Occipital lobe (tissue), 2 donors: ENCODE measurements around the gene MIOX. TPM values are rescaled to one million over a fixed set of nuclear protein-coding genes. Genes with fewer than 3 reads are reported as not detected.

Source experiments
- DNase-seq: peaks from one replicate; lab custom pipeline; 2025; lab: John Stamatoyannopoulos, UW
- total RNA-seq: library from RNA; depleted of rRNA; stranded (reverse); fragments of >200 nt; gene quantifications from one replicate; pipeline ENCODE4 v1.2.3, GENCODE V29; 2014

The MIOX gene
- not detected for total RNA-seq

DNA sequence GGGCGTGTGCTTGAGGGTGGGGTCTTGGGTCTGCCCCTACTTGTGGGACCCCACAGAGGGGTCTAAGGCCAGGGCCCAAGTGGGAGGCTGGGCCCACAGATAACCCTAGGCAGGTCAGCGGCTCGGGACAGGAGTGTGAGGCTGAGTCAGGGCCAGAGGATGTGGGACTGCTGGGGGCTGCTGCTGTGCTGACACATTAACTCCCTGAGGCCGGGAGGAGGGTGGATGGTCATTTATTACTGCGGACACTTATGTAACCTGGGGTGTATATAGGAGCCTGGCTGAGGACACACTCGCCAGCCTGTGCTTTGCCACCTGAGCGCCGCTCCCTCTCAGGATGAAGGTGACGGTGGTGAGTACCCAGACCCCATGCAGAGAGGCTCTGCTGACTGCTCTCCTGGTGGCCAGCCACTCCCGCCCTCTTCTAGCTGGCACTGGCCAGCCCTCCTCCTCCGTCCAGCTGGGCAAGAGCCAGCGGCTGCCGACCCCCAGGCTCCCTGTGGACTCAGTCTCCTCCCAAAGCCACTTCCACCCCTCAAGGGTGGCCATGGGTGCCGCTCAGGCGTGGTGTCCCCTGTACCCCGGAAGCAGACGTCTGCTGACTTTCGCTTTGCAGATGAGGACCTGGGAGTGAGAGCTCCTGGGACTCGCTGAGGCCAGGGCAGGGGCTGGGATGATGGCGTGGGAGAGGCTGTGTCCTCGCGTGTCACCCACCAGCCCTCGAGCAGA, at the start of gene MIOX:
MIOX (plus strand) TSS at position 299 of the 729 bp plus-strand sequence; CDS start at position 338, 39 bp downstream.
- no peak for DNase-seq

DNA sequence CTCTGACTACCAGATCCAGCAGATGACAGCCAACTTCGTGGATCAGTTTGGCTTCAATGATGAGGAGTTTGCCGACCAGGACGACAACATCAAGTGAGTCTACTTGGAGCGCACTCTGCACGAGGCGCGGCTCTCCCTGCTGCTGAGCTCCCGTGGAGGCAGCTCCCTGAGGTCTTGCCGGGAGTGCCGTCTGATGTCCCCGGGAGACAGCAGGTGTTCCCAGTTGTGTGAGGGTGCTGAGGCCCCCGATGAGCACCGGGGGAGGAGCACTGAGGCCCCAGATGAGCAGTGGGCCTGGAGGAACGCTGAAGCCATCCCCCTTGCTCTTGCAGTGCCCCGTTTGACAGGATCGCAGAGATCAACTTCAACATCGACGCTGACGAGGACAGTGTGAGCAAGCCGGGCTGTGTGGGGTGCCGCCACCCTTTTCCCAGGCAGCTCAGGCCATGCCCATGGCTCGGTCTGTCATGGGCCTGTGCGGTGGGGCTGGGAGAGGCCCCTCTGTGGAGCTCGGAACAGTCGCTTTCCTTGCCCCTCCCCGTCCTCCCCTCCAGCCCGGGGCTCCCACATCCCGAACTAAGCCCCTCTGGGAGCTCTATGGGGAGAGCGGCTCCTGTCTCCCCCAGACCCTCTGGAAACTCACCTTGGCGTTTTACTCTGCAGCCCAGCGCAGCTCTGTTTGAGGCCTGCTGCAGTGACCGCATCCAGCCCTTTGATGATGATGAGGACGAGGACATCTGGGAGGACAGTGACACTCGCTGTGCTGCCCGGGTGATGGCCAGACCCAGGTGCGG, 49.0 kb upstream of the MIOX start:
- DNase-seq, result no peak

DNA sequence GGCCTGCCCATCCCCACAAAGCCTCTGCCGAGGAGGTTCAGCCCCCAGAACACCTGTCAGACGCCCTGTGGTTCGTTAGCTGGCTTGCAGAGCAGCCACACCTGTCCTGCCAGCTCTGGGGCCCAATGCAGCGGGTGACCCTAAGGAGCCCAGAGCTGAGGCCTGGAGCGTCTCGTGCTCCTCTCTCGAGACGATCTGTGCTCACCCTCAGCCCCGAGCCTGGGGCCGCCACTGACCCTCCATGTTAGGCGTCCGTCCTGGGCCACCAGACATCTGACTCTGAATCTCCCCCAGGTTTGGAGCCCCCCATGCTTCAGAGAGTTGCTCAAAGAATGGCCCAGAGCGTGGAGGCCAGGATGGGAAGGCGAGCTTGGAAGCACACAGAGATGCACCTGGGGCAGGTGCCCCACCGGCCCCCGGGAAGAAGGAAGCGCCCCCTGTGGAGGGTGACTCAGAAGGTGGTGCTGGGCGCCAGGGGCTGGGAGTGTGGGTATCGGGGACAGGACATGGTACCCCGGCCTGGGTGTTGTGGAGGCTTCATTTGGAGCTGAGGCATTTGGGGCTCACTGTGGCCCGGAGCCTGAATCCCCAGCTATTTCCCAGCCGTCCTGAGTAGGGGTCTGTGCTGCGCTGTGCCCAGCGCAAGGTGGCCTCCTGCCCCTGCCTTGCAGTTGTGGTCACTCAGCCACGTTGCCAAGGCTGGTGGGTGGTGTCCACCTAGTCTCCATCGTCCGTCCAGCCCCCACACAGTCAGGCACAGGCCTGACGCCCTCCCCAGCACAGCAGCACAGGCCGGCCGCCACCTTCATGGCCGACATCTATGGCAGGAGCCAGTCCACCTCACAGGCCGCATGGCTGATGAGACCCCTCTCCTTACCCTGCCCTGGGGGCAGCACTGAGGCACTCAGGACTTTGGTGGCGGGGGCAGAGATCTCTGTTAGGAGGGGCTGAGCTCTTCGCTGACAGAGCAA, 48.1 kb upstream of the MIOX start:
- DNase-seq, result no peak

GRCh38 chr22:50439314-50439870, 47.3 kb upstream of the MIOX start:
- peak; percentile 19 for DNase-seq

DNA sequence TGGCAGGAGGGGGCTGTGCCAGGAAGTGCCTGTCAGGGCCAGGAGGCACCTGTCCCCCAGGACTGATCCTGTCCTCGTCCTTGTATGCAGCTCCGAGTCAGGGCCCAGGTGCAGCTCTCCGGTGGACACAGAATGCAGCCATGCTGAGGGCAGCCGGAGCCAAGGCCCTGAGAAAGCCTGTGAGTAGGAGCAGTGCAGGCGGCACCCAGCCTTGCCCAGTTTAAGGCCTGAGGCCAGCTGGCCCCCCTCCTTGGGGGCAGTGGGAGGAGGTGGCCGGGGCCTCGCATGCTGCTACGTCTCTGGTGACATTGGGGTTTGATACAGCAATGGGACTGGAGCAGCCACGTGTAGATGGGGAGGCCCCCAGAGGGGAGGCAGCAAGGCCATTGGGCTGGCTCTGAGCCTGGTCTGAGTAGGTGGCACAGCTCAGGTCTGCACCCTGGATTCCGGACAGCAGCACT, 46.8 kb upstream of the MIOX start:
- DNase-seq, result no peak

- no peak for DNase-seq
Observed at GRCh38 chr22:50440544-50441249, 46.0 kb upstream of the MIOX start.

DNA sequence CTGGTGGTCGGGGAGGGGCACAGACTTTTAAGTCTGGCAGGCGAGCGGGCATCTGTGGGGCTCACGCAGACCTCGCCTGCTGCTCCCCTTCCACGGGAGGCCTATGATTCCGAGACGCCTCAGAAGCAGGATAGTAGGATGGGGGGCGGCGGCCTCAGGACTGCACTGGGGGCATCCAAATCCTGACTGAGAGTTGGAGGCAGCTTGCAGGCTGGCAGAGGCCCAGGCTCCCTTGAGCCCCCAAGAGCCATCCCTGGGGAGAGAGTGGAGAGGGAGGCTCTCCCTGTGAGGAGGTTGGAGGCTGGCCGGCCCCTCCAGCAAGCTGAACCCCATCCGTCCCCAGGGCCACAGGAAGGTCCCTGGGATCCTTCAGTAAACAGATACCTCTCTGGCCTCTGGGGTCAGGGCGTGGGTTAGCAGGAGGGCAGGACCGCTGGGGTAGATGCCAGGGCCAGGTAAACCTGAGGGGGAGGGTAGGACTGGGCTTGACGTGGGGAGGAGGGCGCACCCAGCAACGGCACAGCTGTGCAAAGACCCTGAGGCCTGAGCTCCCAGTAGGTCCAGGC, 45.1 kb upstream of the MIOX start:
- no peak for DNase-seq

GRCh38 chr22:50443197-50443596, 43.5 kb upstream of the MIOX start:
- no peak for DNase-seq

- DNase-seq, result no peak
Observed at GRCh38 chr22:50443801-50444625, 42.6 kb upstream of the MIOX start.

DNA sequence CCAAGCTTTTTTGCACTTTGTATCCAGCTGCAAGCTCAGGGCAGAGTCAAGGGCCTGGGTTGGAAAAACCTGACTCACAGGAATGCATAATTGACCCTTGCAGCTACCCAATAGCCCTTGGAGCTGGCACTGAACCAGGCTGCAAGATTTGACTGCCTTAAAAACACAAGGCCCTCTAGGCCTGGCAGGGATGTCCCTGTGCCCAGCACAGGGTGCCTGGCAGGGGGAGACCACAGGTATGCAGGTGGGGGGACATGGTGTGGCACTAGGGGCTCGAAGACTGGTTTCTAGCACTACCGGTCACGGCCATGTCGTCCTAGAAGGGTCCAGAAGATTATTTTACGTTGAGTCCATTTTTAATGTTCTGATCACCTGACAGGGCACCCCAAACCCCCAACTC, 42.0 kb upstream of the MIOX start:
- no peak for DNase-seq

- DNase-seq, result no peak
Observed at GRCh38 chr22:50445071-50445879, 41.4 kb upstream of the MIOX start.

DNA sequence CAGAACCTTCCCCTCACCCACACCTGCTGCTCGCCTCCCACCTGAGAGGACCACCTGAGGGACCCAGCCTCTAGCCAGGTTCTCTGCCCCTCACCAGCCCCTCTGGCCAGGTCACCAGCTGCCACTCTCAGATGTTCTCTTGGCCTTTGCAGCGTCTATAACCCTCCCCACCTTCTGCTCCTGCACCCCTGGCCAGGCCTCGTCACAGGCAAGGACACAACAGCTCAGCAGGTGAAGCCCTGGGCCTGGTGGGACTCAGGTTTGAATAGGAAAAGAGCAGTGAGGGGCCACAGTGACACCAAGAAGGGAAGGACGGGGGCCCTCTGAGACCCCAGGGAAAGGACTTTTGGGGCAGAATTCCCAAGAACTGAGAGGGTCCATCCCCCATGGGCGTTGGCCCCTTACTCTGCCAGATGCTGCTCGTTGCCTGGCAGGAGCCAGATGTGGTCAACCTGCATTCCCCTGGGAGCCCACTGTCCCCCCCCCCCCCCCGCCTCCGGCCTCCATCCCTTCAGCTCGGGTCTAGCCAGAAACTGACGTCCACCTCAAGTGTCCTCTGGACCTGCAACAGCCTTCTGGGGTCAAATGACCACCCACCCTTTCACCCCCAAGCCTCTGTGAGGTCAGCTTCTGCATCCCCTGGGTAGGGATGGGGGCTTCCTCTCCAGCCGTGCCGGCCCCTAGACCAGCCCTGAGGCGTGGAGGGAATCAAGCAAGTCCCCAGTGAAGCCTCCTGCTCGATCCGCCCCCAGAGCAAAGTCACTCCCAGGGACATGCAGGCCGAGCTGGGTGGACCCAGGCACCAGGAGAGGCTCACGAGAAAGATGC, 40.6 kb upstream of the MIOX start:
- DNase-seq, result no peak

- no peak for DNase-seq
Observed at GRCh38 chr22:50446708-50447575, 39.7 kb upstream of the MIOX start.

DNA sequence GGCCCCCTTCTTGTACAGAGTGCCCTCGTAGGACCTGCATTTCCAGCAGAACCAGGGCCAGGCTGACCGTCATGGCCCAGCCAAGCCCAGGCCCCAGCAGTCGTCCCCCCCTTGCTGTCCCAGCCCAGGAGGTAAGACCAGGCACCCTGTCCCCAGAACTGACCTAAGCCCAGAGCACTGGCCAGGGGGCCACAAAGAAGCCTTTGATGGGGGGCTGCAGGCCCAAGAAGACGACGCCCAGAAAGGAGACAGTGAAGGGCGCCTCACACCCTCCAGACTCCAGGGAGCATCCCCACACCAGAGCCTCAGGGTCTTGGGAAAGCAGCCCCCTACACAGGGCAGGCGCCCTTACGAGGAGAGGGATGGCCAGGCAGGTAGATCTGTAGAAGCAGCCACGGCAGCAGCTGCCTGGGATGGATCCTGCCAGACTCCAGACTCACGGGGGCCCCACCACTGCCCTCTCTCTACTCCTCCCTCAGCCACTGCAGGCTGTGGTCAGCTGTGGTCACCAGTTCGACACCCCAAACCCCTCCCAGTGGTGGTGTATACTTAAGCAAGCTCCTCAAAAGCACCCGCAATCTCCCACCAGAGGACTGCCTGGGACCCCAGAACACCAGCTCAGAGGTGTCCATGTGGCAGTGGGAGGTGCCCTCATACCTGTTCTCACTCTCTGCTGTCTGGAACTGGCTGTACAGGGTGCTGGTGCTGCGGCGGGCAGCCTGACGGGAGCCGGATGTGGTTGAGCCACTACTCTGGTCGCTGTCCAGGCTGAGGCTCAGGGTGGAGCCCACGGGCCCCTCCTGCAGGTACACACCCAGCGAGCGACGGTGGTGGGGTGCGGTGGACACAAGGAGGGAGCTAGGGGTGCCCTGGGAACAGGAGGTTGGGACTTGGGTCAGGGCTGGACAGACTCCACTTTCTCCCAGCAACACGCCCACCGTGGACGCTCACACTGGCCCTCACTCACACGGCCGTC, 38.8 kb upstream of the MIOX start:
- no peak for DNase-seq

DNA sequence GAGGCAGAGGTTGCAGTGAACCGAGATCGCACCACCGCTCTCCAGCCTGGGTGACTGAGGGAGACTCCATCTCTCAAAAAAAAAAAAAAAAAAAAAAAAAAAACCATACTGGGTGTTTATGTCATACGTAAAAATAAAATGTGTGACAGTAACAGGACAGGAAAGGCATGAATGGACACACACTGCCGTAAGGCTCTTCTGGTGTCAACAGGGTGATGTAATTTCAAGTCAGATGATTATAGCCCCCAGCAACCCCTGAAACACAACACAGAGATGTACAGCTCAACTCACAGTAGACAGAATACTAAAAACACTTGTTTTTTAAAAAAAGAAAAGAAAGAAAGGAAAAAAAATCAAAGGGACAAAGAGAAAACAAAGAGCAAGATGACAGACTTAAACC, 34.0 kb upstream of the MIOX start:
- DNase-seq, result no peak
